Measurements from ENCODE around the gene PHYHD1. TPM values are rescaled to one million over a fixed set of nuclear protein-coding genes. Genes with fewer than 3 reads are reported as not detected.

Gene PHYHD1
- total and polyA plus RNA-seq, 2 of the 4 experiments (the other 2 are of a cell fraction): 2.2 to 8.4 TPM

GRCh38 chr9:128936171-128936865 lies 15.5 kb downstream of the PHYHD1 start:
- TF ChIP-seq, protein P1, sequence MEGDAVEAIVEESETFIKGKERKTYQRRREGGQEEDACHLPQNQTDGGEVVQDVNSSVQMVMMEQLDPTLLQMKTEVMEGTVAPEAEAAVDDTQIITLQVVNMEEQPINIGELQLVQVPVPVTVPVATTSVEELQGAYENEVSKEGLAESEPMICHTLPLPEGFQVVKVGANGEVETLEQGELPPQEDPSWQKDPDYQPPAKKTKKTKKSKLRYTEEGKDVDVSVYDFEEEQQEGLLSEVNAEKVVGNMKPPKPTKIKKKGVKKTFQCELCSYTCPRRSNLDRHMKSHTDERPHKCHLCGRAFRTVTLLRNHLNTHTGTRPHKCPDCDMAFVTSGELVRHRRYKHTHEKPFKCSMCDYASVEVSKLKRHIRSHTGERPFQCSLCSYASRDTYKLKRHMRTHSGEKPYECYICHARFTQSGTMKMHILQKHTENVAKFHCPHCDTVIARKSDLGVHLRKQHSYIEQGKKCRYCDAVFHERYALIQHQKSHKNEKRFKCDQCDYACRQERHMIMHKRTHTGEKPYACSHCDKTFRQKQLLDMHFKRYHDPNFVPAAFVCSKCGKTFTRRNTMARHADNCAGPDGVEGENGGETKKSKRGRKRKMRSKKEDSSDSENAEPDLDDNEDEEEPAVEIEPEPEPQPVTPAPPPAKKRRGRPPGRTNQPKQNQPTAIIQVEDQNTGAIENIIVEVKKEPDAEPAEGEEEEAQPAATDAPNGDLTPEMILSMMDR (conservative IDR thresholded peaks at IDR 0.05; ENCODE audit: low read depth, low read length): no peak
- no peak for TF ChIP-seq MAZ (IDR thresholded peaks at IDR 0.05; ENCODE audit: borderline replicate concordance, low read depth, low read length)
- TF ChIP-seq CEBPB (IDR thresholded peaks at IDR 0.05; ENCODE audit: low read depth, low read length): no peak
- no peak for TF ChIP-seq RAD21 (IDR thresholded peaks at IDR 0.05; ENCODE audit: low read length)
- no peak for TF ChIP-seq BHLHE40 (IDR thresholded peaks at IDR 0.05; ENCODE audit: low read depth, low read length)
- no peak for TF ChIP-seq FOS (IDR thresholded peaks at IDR 0.05; ENCODE audit: low read depth, low read length)
- TF ChIP-seq SMC3 (IDR thresholded peaks at IDR 0.05; ENCODE audit: low read depth, low read length): no peak
- TF ChIP-seq POLR2A (IDR thresholded peaks at IDR 0.05; ENCODE audit: low read depth, low read length): no peak
- no peak for TF ChIP-seq CHD1 (IDR thresholded peaks at IDR 0.05; ENCODE audit: low read depth, low read length)
- TF ChIP-seq MXI1 (IDR thresholded peaks at IDR 0.05; ENCODE audit: borderline replicate concordance, low read depth, low read length): no peak
- TF ChIP-seq RFX5 (IDR thresholded peaks at IDR 0.05; ENCODE audit: low read depth, low read length): no peak
- TF ChIP-seq, protein P2, sequence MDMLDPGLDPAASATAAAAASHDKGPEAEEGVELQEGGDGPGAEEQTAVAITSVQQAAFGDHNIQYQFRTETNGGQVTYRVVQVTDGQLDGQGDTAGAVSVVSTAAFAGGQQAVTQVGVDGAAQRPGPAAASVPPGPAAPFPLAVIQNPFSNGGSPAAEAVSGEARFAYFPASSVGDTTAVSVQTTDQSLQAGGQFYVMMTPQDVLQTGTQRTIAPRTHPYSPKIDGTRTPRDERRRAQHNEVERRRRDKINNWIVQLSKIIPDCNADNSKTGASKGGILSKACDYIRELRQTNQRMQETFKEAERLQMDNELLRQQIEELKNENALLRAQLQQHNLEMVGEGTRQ (IDR thresholded peaks at IDR 0.05; ENCODE audit: low read depth, low read length): no peak
- TF ChIP-seq NFE2L2 (IDR thresholded peaks at IDR 0.05; ENCODE audit: low read depth, low read length): no peak
- no peak for DNase-seq

More at GRCh38 chr9:128936171-128936865, 15.5 kb downstream of the PHYHD1 start:
- no peak overlapping the region for H2BK15ac ChIP-seq (ENCODE audit: low read depth, low read length)
- CTCF ChIA-PET: no interaction called here
- H3K27ac ChIP-seq (ENCODE audit: insufficient read depth, low read length): no peak overlapping the region
- no peak overlapping the region for H2BK120ac ChIP-seq (ENCODE audit: low read depth, low read length)
- H4K5ac ChIP-seq (ENCODE audit: low read depth, low read length): no peak overlapping the region
- H3K4me1 ChIP-seq (ENCODE audit: control insufficient read depth, insufficient read depth, low read length): no peaks in the 10 kb centered on the region
- H3K23ac ChIP-seq (ENCODE audit: low read depth, low read length): no peak overlapping the region
- no peaks in the 10 kb centered on the region for H3K9me1 ChIP-seq (ENCODE audit: insufficient read depth, low read length)
- intact Hi-C loops (cut with micrococcal nuclease): no loop called here
- no TSS peak for BruUV-seq (replicated peaks)
- no peak overlapping the region for H2AK9ac ChIP-seq (replicated peaks; ENCODE audit: low read depth, low read length, poor library complexity)
- H3K9me3 ChIP-seq (ENCODE audit: control insufficient read depth, insufficient read depth, low read length): no peaks in the 10 kb centered on the region
- no peak overlapping the region for H4K91ac ChIP-seq (ENCODE audit: insufficient read depth, low read depth, low read length)
- no peak overlapping the region for H3K4me3 ChIP-seq (ENCODE audit: insufficient read depth, low read depth, low read length)
- in situ Hi-C loops (cut with MboI; ENCODE audit: low sequenced_read_pairs): no loop called here
- dilution Hi-C loops (cut with HindIII; ENCODE audit: low sequenced_read_pairs, unreplicated experiment): no loop called here
- H3K4me2 ChIP-seq (ENCODE audit: low read depth, low read length): no peak overlapping the region
- H3K9ac ChIP-seq (ENCODE audit: low read depth, low read length): no peak overlapping the region
- H3K79me1 ChIP-seq (ENCODE audit: low read depth in 1 of 2, low read length in 2 of 2): no peaks in the 10 kb centered on the region
- WGBS, 2 experiments (ENCODE audit: extremely low coverage in 2 of 2, insufficient read length in 1 of 2): no CpG with 5 or more reads among the region's 11 CpGs
- no peak overlapping the region for H2AK5ac ChIP-seq (ENCODE audit: low read depth, low read length)
- ATAC-seq (ENCODE audit: low read depth): no peak
- no peak overlapping the region for H2BK20ac ChIP-seq (ENCODE audit: low read depth, low read length)
- POLR2A ChIA-PET (ENCODE audit: unreplicated experiment): interaction anchor here (0.5 kb wide), 1 partner anchor 532 kb away, joined by 4 read pairs; no protein-coding TSS in a partner anchor
- no peak overlapping the region for H4K8ac ChIP-seq (ENCODE audit: low read depth in 2 of 2, low read length in 2 of 2)
- no peak overlapping the region for H3K18ac ChIP-seq (ENCODE audit: low read depth, low read length)
- H3K36me3 ChIP-seq (ENCODE audit: control insufficient read depth, insufficient read depth, low read length): no peaks in the 10 kb centered on the region
- no peaks in the 10 kb centered on the region for H4K20me1 ChIP-seq (ENCODE audit: insufficient read depth, low read length)
- H2BK5ac ChIP-seq (ENCODE audit: low read depth, low read length, poor library complexity, severe bottlenecking): no peak overlapping the region
- H3K27me3 ChIP-seq (ENCODE audit: control insufficient read depth, insufficient read depth, low read length): no peaks in the 10 kb centered on the region
- no peak overlapping the region for H3K56ac ChIP-seq (ENCODE audit: extremely low read depth, insufficient read depth, low read length)
- no peak overlapping the region for H2AFZ ChIP-seq (replicated peaks; ENCODE audit: low read length, poor library complexity)
- H3K4ac ChIP-seq (ENCODE audit: low read depth, low read length): no peak overlapping the region
- no peak overlapping the region for H3K14ac ChIP-seq (replicated peaks; ENCODE audit: low read depth, low read length)
